Right kidney (tissue), 1 donor: ENCODE results near the gene ITPKC.
A peak's percentile ranks its signal among the peaks of the same experiment; 100 is the strongest.
"Not testable (repeated sequence)": the region's sequence is repeated elsewhere in the genome, so short reads cannot be mapped to it uniquely, and the experiment has no call there.

Experiments used
- DNase-seq: peaks from one replicate; pipeline ENCODE4 v3.0.0-alpha.2; 2016

Gene ITPKC

GRCh38 chr19:40766385-40766784 is 49.5 kb downstream of the ITPKC start:
- DNase-seq = not testable (repeated sequence)

GRCh38 chr19:40768869-40769268 is 52.0 kb downstream of the ITPKC start:
- DNase-seq = no peak

GRCh38 chr19:40771101-40771862 is 54.4 kb downstream of the ITPKC start:
- DNase-seq = not testable (repeated sequence)

GRCh38 chr19:40774916-40775631 is 58.2 kb downstream of the ITPKC start, which contains the start of gene MIA:
TSS of gene MIA (plus strand) at chr19:40775521. CDS start at chr19:40775543, 22 bp downstream.
- DNase-seq = no peak

- DNase-seq = no peak
These were observed 58.7 kb downstream of the ITPKC start for GRCh38 chr19:40775632-40776022.

- no peak for DNase-seq
These were observed 59.5 kb downstream of the ITPKC start for GRCh38 chr19:40776364-40776763.

GRCh38 chr19:40776932-40777644 is 60.2 kb downstream of the ITPKC start:
- DNase-seq = no peak

GRCh38 chr19:40777645-40777936 is 60.7 kb downstream of the ITPKC start:
- DNase-seq = no peak

GRCh38 chr19:40777937-40778705 is 61.2 kb downstream of the ITPKC start, which contains the start of gene RAB4B:
TSS of gene RAB4B (plus strand) at chr19:40778247. CDS start at chr19:40778376, 129 bp downstream.
- peak; percentile 100 for DNase-seq

- DNase-seq = no peak
These were observed 61.9 kb downstream of the ITPKC start for GRCh38 chr19:40778706-40779284.

- no peak for DNase-seq
These were observed 63.7 kb downstream of the ITPKC start for GRCh38 chr19:40780582-40780981.

- no peak for DNase-seq
These were observed 64.2 kb downstream of the ITPKC start for GRCh38 chr19:40781140-40781539.

- DNase-seq = no peak
These were observed 66.8 kb downstream of the ITPKC start for GRCh38 chr19:40783711-40784110.

- DNase-seq = not testable (repeated sequence)
These were observed 67.2 kb downstream of the ITPKC start for GRCh38 chr19:40784146-40784545.

GRCh38 chr19:40785526-40785925 is 68.6 kb downstream of the ITPKC start:
- no peak for DNase-seq

GRCh38 chr19:40786060-40787037 is 69.4 kb downstream of the ITPKC start:
- no peak for DNase-seq
